NCI-H82 treated with DMSO at 0.1 percent for 48 hours (cell line): Measurements from ENCODE around the gene GPC1.

ENCODE experiments used
- DNase-seq: peaks from one replicate; lab custom pipeline; 2025; ENCODE audit not compliant: unreplicated experiment; lab: John Stamatoyannopoulos, UW

The GPC1 gene

GRCh38 chr2:240396623-240397541 is 38.6 kb upstream of the GPC1 start:
- no peak for DNase-seq

- no peak for DNase-seq
These were observed 37.9 kb upstream of the GPC1 start for GRCh38 chr2:240397542-240397916.

- no peak for DNase-seq
These were observed 37.4 kb upstream of the GPC1 start for GRCh38 chr2:240397924-240398645.

- DNase-seq: no peak
These were observed 36.7 kb upstream of the GPC1 start for GRCh38 chr2:240398661-240399267.

- no peak for DNase-seq
These were observed 35.8 kb upstream of the GPC1 start for GRCh38 chr2:240399419-240400324.

GRCh38 chr2:240400371-240401161 is 34.9 kb upstream of the GPC1 start:
- no peak for DNase-seq

GRCh38 chr2:240401308-240401707 is 34.2 kb upstream of the GPC1 start:
- no peak for DNase-seq

GRCh38 chr2:240401781-240402551 is 33.5 kb upstream of the GPC1 start:
- no peak for DNase-seq

- no peak for DNase-seq
These were observed 32.7 kb upstream of the GPC1 start for GRCh38 chr2:240402566-240403272.

- DNase-seq: no peak
These were observed 31.9 kb upstream of the GPC1 start for GRCh38 chr2:240403396-240404104.

- DNase-seq: no peak
These were observed 31.1 kb upstream of the GPC1 start for GRCh38 chr2:240404174-240404852.

- no peak for DNase-seq
These were observed 30.3 kb upstream of the GPC1 start for GRCh38 chr2:240405133-240405532.

GRCh38 chr2:240405684-240406313 is 29.7 kb upstream of the GPC1 start:
- DNase-seq: no peak

- DNase-seq: no peak
These were observed 28.4 kb upstream of the GPC1 start for GRCh38 chr2:240407090-240407489.

- no peak for DNase-seq
These were observed 25.5 kb upstream of the GPC1 start for GRCh38 chr2:240410004-240410403.

GRCh38 chr2:240410808-240411207 is 24.7 kb upstream of the GPC1 start:
- no peak for DNase-seq
